ENCODE data around the gene ADAMTS2. TPM values are rescaled to one million over a fixed set of nuclear protein-coding genes. Genes with fewer than 3 reads are reported as not detected.

The ADAMTS2 gene
- total and polyA plus RNA-seq, 4 donors = 4.8 to 49.8 (median 32.0) TPM

DNA sequence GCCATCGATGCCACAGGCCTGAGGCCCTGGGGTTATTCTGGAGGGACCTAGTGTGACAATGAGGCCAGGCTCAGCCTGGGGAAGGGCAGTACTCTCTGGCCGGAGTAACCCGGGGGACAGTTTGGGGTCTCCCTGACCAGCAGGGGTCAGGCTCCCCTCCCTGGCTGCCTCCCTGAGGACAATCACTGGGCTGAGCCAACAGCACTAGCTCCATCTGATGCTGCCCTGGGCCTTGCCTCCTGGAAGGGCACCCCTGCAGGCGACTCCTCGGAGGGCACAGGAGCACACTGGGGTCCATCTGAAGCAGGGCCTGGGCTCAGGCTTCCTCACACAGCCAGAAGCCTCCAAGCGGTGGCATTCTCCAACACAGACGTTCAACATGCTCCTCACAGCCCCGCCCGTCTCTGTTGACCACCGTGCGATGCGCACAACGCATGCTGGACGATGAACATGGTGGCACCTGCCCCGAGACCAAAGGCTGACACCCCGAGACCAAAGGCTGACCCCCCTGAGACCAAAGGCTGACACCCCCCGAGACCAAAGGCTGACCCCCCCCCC, 68.3 kb downstream of the ADAMTS2 start:
- H3K27me3 ChIP-seq (ENCODE audit: control insufficient read depth in 1 of 2, insufficient read depth in 2 of 2, low read length in 1 of 2) = no peaks in the 10 kb centered on the region
- no peak overlapping the region for H3K4me3 ChIP-seq (ENCODE audit: low read length in 2 of 2)
- WGBS, 2 donors = 91% methylated on average over 17 of the region's 17 CpGs
- H3K9me3 ChIP-seq (ENCODE audit: control insufficient read depth, low read length) = no peaks in the 10 kb centered on the region
- no peak overlapping the region for H3K27ac ChIP-seq (ENCODE audit: low read depth in 1 of 2, low read length in 2 of 2)
- DNase-seq (peak; percentile 44 to 60), ATAC-seq (ENCODE audit: low FRiP score) (no peak)
- H3K36me3 ChIP-seq (ENCODE audit: control insufficient read depth in 1 of 2, insufficient read depth in 2 of 2, low read length in 1 of 2) = no peaks in the 10 kb centered on the region
- intact Hi-C loops (cut with DNase I) = no loop called here
- no peaks in the 10 kb centered on the region for H3K4me1 ChIP-seq (ENCODE audit: control insufficient read depth in 1 of 2, insufficient read depth in 2 of 2, low read length in 2 of 2)

DNA sequence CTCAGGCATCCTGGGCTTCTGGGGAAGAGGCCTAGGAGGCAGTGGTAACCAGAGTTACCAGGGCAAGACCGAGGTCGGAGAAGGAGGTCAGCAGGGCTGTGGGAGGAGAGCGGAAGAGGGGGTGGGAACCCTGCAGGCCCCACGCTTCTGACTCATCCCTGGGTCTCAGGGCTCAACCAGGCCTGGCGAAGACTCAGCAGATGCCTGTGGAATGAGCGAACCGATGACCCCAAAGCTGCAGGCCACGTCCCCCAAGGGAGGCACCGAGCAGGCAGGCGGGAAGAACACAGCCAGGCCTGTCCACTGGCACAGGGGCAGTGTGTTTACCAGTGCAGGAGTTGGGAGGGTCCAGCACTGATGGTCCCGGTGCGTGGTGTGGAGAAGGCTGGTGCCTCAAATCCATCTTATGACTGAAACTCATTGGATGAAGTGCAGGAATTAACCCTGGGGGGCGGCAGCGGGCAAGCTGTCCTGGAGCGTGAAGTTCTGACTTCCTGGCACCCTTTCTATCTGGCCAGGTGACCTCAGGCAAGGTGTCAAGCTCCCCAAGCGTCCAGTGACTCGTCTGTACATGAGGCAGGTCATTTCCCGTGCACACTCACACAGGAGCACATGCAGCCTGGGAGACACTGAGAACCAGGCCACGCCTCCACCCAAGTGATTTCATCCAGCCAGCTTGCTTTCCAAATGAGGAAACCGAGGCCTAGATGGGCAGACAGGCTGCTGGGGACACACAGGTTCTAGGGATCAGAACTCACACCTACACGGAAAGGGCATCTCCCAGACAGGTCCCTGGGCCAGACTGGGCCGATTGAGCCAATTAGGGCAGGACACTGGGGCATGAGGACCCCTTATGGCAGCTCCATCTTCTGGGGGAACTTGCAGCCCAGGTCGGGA, 69.1 kb downstream of the ADAMTS2 start:
- H3K36me3 ChIP-seq (ENCODE audit: control insufficient read depth in 1 of 2, insufficient read depth in 2 of 2, low read length in 1 of 2) = no peaks in the 10 kb centered on the region
- H3K9me3 ChIP-seq (ENCODE audit: control insufficient read depth, low read length) = no peaks in the 10 kb centered on the region
- peak; percentile 83 for ATAC-seq (ENCODE audit: low FRiP score)
- WGBS, 2 donors = 76 to 82% methylated on average over 23 of the region's 23 CpGs
- intact Hi-C loops (cut with DNase I) = no loop called here
- peak overlapping the region in 1 of 2 donors; percentile 20 for H3K27ac ChIP-seq (ENCODE audit: low read depth in 1 of 2, low read length in 2 of 2)
- H3K4me3 ChIP-seq (ENCODE audit: low read length in 2 of 2) = no peak overlapping the region
- H3K27me3 ChIP-seq (ENCODE audit: control insufficient read depth in 1 of 2, insufficient read depth in 2 of 2, low read length in 1 of 2) = no peaks in the 10 kb centered on the region
- no peaks in the 10 kb centered on the region for H3K4me1 ChIP-seq (ENCODE audit: control insufficient read depth in 1 of 2, insufficient read depth in 2 of 2, low read length in 2 of 2)
- peak; percentile 89 to 92 for DNase-seq

- peak; percentile 47 to 73 for DNase-seq
Observed at GRCh38 chr5:179275381-179275878, 69.8 kb downstream of the ADAMTS2 start.

GRCh38 chr5:179274321-179275315, 70.6 kb downstream of the ADAMTS2 start:
- DNase-seq (peak; percentile 37 to 69), ATAC-seq (ENCODE audit: low FRiP score) (no peak)
- intact Hi-C loops (cut with DNase I) = no loop called here
- H3K9me3 ChIP-seq (ENCODE audit: control insufficient read depth, low read length) = no peaks in the 10 kb centered on the region
- no peak overlapping the region for H3K27ac ChIP-seq (ENCODE audit: low read depth in 1 of 2, low read length in 2 of 2)
- no peaks in the 10 kb centered on the region for H3K36me3 ChIP-seq (ENCODE audit: control insufficient read depth in 1 of 2, insufficient read depth in 2 of 2, low read length in 1 of 2)
- no peaks in the 10 kb centered on the region for H3K4me1 ChIP-seq (ENCODE audit: control insufficient read depth in 1 of 2, insufficient read depth in 2 of 2, low read length in 2 of 2)
- 92 to 93% methylated on average over 26 of the region's 26 CpGs for WGBS, 2 donors
- H3K27me3 ChIP-seq (ENCODE audit: control insufficient read depth in 1 of 2, insufficient read depth in 2 of 2, low read length in 1 of 2) = no peaks in the 10 kb centered on the region
- no peak overlapping the region for H3K4me3 ChIP-seq (ENCODE audit: low read length in 2 of 2)

More at GRCh38 chr5:179275381-179275878, 69.8 kb downstream of the ADAMTS2 start:
- H3K27ac ChIP-seq (ENCODE audit: low read depth in 1 of 2, low read length in 2 of 2) = peak overlapping the region in 1 of 2 donors; percentile 20
- ATAC-seq (ENCODE audit: low FRiP score) = peak; percentile 31
- no peaks in the 10 kb centered on the region for H3K4me1 ChIP-seq (ENCODE audit: control insufficient read depth in 1 of 2, insufficient read depth in 2 of 2, low read length in 2 of 2)
- intact Hi-C loops (cut with DNase I) = no loop called here
- no peaks in the 10 kb centered on the region for H3K27me3 ChIP-seq (ENCODE audit: control insufficient read depth in 1 of 2, insufficient read depth in 2 of 2, low read length in 1 of 2)
- WGBS, 2 donors = 77 to 82% methylated on average over 15 of the region's 15 CpGs
- H3K36me3 ChIP-seq (ENCODE audit: control insufficient read depth in 1 of 2, insufficient read depth in 2 of 2, low read length in 1 of 2) = no peaks in the 10 kb centered on the region
- no peak overlapping the region for H3K4me3 ChIP-seq (ENCODE audit: low read length in 2 of 2)
- no peaks in the 10 kb centered on the region for H3K9me3 ChIP-seq (ENCODE audit: control insufficient read depth, low read length)

DNA sequence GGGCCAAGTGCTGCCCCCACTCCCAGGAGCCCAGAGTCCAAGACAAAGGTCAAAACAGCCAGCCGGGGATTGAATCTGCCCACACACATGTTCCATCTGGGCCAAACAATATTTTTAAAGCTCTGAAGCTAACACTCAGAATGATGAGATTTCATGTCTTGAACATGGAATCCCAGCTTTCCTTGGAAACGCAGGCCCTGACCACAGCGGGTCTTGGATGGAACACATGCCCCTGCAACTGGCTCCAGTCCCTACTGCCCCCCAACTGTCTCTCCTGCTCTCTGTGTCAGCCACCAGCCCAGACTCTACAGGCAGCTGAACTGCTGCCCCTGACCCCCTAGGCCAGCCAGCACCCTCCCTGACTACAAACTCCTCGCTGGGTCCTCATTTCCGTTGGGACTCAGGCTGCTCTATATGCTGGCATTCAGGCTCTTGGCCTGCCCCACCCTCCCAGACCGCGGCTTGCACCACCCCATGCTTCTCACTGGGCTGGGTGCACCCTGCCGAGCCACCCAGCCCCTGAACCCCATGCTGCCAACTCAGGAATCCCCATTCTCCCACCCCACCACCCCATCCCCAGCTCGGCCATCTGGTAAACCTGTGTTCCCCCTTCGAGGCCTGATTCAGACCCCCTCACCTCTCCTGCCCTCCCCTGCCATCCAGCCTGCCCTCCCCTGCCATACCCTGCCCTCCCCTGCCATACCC, 71.7 kb downstream of the ADAMTS2 start:
- ATAC-seq (ENCODE audit: low FRiP score) = no peak
- Histone ChIP-seq H3K27ac (ENCODE audit: low read depth in 1 of 2, low read length in 2 of 2) (no peak overlapping the region), H3K4me1 (ENCODE audit: control insufficient read depth in 1 of 2, insufficient read depth in 2 of 2, low read length in 2 of 2) (no peaks in the 10 kb centered on the region), H3K9me3 (ENCODE audit: control insufficient read depth, low read length) (no peaks in the 10 kb centered on the region), H3K36me3 (ENCODE audit: control insufficient read depth in 1 of 2, insufficient read depth in 2 of 2, low read length in 1 of 2) (no peaks in the 10 kb centered on the region), H3K4me3 (ENCODE audit: low read length in 2 of 2) (no peak overlapping the region), H3K27me3 (ENCODE audit: control insufficient read depth in 1 of 2, insufficient read depth in 2 of 2, low read length in 1 of 2) (no peaks in the 10 kb centered on the region)
- WGBS, 2 donors = 81 to 83% methylated on average over 10 of the region's 10 CpGs
- intact Hi-C loops (cut with DNase I) = no loop called here
- DNase-seq = peak; percentile 37 to 63

- Histone ChIP-seq H3K36me3 (ENCODE audit: control insufficient read depth in 1 of 2, insufficient read depth in 2 of 2, low read length in 1 of 2) (no peaks in the 10 kb centered on the region), H3K9me3 (ENCODE audit: control insufficient read depth, low read length) (no peaks in the 10 kb centered on the region), H3K27ac (ENCODE audit: low read depth in 1 of 2, low read length in 2 of 2) (no peak overlapping the region), H3K27me3 (ENCODE audit: control insufficient read depth in 1 of 2, insufficient read depth in 2 of 2, low read length in 1 of 2) (no peaks in the 10 kb centered on the region), H3K4me3 (ENCODE audit: low read length in 2 of 2) (no peak overlapping the region), H3K4me1 (ENCODE audit: control insufficient read depth in 1 of 2, insufficient read depth in 2 of 2, low read length in 2 of 2) (no peaks in the 10 kb centered on the region)
- intact Hi-C loops (cut with DNase I) = no loop called here
- WGBS, 2 donors = 89% methylated on average over 7 of the region's 7 CpGs
- DNase-seq (peak in 1 of 2 donors; percentile 48), ATAC-seq (ENCODE audit: low FRiP score) (no peak)
Observed at GRCh38 chr5:179273073-179273435, 72.2 kb downstream of the ADAMTS2 start.

GRCh38 chr5:179272326-179273072, 72.8 kb downstream of the ADAMTS2 start:
- Histone ChIP-seq H3K9me3 (ENCODE audit: control insufficient read depth, low read length) (no peaks in the 10 kb centered on the region), H3K27me3 (ENCODE audit: control insufficient read depth in 1 of 2, insufficient read depth in 2 of 2, low read length in 1 of 2) (no peaks in the 10 kb centered on the region), H3K4me1 (ENCODE audit: control insufficient read depth in 1 of 2, insufficient read depth in 2 of 2, low read length in 2 of 2) (no peaks in the 10 kb centered on the region), H3K36me3 (ENCODE audit: control insufficient read depth in 1 of 2, insufficient read depth in 2 of 2, low read length in 1 of 2) (no peaks in the 10 kb centered on the region), H3K27ac (ENCODE audit: low read depth in 1 of 2, low read length in 2 of 2) (no peak overlapping the region), H3K4me3 (ENCODE audit: low read length in 2 of 2) (no peak overlapping the region)
- 92 to 93% methylated on average over 19 of the region's 19 CpGs for WGBS, 2 donors
- intact Hi-C loops (cut with DNase I) = no loop called here
- ATAC-seq (ENCODE audit: low FRiP score) = no peak
- peak; percentile 47 to 62 for DNase-seq
